NB4 (cell line): ENCODE measurements around the gene TMOD1.
"Not testable (repeated sequence)": the region's sequence is repeated elsewhere in the genome, so short reads cannot be mapped to it uniquely, and the experiment has no call there.

Experiments used
- DNase-seq: peaks from one replicate; pipeline ENCODE4 v3.0.0; 2010; ENCODE audit warnings: low read depth
- H3K4me3 ChIP-seq: one replicate; pipeline ENCODE4 v1.5.1; 2011; ENCODE audit warnings: mild to moderate bottlenecking, low read depth, low read length, moderate library complexity
- CTCF ChIP-seq: IDR thresholded peaks from one replicate; pipeline ENCODE4 v1.5.1; 2012; ENCODE audit warnings: low read depth, low read length
- MAX ChIP-seq: IDR thresholded peaks from 2 replicates; pipeline ENCODE4 v1.6.1; 2011; ENCODE audit warnings: low read depth, low read length
- MYC ChIP-seq: IDR thresholded peaks from 2 replicates; pipeline ENCODE4 v1.6.1; 2011; ENCODE audit warnings: low read depth, low read length
- POLR2A ChIP-seq: IDR thresholded peaks from 2 replicates; pipeline ENCODE4 v1.6.1; 2011; ENCODE audit warnings: mild to moderate bottlenecking; ENCODE audit not compliant: insufficient read length; ENCODE audit errors: extremely low read depth

The TMOD1 gene

GRCh38 chr9:97575673-97576200 is 74.3 kb downstream of the TMOD1 start:
- no peak for DNase-seq
- H3K4me3 ChIP-seq = no peak overlapping the region
- TF ChIP-seq MYC (no peak), MAX (no peak), POLR2A (no peak)

DNA sequence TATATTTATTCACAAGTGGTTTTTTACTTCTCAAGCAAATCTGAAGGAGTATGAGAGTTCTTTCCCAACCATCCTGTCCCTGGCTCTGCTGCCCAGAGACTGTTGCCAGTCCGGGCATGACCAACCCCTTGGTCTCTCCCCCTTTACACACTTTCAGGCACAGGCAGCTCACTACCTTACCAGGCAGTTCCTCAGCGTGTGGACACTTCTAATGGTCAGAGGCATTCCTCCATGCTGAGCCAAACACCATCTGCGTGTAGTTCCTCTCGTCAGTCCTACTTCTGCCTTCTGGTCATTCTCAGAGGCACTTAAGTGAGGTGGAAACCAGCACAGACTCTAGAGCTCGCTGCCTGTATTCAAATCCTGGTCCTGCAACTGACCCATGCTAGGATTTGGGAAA is 75.6 kb downstream of the TMOD1 start:
- TF ChIP-seq POLR2A = no peak
- TF ChIP-seq MAX = no peak
- TF ChIP-seq CTCF = no peak
- TF ChIP-seq MYC = no peak
- no peak for DNase-seq

DNA sequence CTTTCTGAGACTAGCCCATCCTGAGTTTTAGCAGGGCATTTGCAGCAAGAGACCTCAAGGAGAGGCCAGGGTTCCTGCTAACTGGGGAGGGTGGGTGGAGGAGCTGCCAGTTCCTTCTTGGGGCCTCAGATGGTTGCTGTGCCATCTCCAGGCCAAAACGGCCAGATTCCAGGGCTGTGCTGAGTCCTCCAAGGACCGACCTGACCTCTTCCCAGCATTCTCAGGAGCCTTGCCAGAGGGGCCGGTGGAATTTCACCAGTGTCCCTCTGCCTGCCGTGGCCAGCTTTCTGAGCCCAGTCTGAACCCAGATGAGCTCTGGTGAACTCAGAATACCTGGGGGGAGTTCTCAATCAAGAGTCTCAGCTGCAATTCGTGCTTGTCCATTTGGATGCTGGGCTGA is 77.4 kb downstream of the TMOD1 start:
- TF ChIP-seq MAX = no peak
- TF ChIP-seq CTCF = no peak
- TF ChIP-seq MYC = no peak
- TF ChIP-seq POLR2A = no peak
- no peak overlapping the region for H3K4me3 ChIP-seq
- DNase-seq = no peak

More for the DNA sequence above, 75.6 kb downstream of the TMOD1 start:
- no peak overlapping the region for H3K4me3 ChIP-seq

DNA sequence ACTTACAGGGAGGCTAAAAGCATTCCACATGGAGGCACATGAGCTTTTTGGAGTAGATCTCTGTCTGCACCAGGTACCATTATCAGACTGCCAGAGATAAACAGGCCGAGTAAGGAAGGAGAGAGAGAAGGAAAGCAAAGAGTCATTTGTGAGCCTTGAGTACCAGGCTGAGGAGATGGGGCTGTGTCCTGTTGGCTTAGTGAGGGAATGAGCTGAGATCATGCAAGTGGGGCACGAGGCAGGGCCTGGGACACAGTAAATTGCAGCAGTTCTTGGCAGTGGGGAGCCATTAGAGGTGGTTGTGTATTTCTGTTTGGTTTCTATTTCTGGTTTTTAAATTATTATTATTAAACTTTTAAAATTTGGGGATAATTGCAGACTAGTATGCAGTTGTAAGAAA is 78.4 kb downstream of the TMOD1 start:
- H3K4me3 ChIP-seq = no peak overlapping the region
- TF ChIP-seq MYC (no peak), CTCF (no peak), MAX (no peak), POLR2A (no peak)
- DNase-seq = no peak

DNA sequence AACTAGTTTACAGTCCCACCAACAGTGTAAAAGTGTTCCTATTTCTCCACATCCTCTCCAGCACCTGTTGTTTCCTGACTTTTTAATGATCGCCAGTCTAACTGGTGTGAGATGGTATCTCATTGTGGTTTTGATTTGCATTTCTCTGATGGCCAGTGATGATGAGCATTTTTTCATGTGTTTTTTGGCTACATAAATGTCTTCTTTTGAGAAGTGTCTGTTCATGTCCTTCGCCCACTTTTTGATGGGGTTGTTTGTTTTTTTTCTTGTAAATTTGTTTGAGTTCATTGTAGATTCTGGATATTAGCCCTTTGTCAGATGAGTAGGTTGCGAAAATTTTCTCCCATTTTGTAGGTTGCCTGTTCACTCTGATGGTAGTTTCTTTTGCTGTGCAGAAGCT is 80.1 kb downstream of the TMOD1 start:
- DNase-seq, H3K4me3 ChIP-seq: not testable (repeated sequence)

DNA sequence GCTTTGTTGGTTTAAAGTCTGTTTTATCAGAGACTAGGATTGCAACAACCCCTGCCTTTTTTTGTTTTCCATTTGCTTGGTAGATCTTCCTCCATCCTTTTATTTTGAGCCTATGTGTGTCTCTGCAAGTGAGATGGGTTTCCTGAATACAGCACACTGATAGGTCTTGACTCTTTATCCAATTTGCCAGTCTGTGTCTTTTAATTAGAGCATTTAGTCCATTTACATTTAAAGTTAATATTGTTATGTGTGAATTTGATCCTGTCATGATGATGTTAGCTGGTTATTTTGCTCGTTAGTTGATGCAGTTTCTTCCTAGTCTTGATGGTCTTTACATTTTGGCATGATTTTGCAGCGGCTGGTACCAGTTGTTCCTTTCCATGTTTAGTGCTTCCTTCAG is 83.3 kb downstream of the TMOD1 start:
- not testable (repeated sequence) for H3K4me3 ChIP-seq, DNase-seq

GRCh38 chr9:97586909-97587308 is 85.4 kb downstream of the TMOD1 start:
- H3K4me3 ChIP-seq, DNase-seq: not testable (repeated sequence)

DNA sequence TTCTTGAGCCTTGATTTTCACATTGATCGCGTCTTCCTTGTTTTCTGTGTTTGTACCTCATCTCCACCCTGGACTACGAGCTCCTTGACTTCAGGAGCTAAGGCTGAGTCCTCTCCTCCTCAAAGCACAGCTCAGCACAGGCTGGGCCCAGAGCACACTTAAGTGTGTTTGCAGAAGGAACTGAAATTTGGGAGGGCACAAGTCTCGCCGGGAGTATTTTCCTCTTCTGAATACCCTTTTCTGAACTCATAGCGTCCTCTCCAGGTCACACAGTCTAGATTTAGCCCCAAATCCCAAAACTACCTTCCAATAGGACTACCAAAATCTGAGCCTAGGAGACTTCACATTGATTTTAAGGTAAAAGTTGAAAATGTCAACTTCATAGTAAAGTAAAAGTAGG is 90.1 kb downstream of the TMOD1 start:
- no peak for TF ChIP-seq MYC
- TF ChIP-seq MAX = no peak
- TF ChIP-seq POLR2A = no peak
- no peak overlapping the region for H3K4me3 ChIP-seq
- no peak for DNase-seq

GRCh38 chr9:97592126-97592525 is 90.7 kb downstream of the TMOD1 start:
- no peak for DNase-seq

More at GRCh38 chr9:97592126-97592525, 90.7 kb downstream of the TMOD1 start:
- TF ChIP-seq MAX = no peak
- TF ChIP-seq CTCF = no peak
- TF ChIP-seq POLR2A = no peak
- no peak for TF ChIP-seq MYC
- no peak overlapping the region for H3K4me3 ChIP-seq
